Lower lobe of right lung (tissue), 2 donors: ENCODE data around the gene MYBPC2. TPM values are rescaled to one million over a fixed set of nuclear protein-coding genes. Genes with fewer than 3 reads are reported as not detected.

Source experiments
- ATAC-seq, 2 donors: fragments of 200-7000 bp; cut with Tn5 transposase; one replicate each; pipeline ENCODE4 v1.9.1; 2020 to 2022; ENCODE audit warnings: mild to moderate bottlenecking in 2 of 2, moderate library complexity in 2 of 2
- DNase-seq: peaks from one replicate; pipeline ENCODE4 v3.0.0-alpha.2; 2020
- H3K27ac ChIP-seq: fragments of 200-600 bp; one replicate; pipeline ENCODE4 v1.8.0; 2022
- H3K27me3 ChIP-seq: fragments of 200-600 bp; one replicate; pipeline ENCODE4 v1.8.0; 2022; ENCODE audit warnings: low read depth
- H3K36me3 ChIP-seq: fragments of 200-600 bp; one replicate; pipeline ENCODE4 v1.8.0; 2022; ENCODE audit warnings: mild to moderate bottlenecking
- H3K4me1 ChIP-seq: fragments of 200-600 bp; one replicate; pipeline ENCODE4 v1.8.0; 2022
- H3K4me3 ChIP-seq: fragments of 200-600 bp; one replicate; pipeline ENCODE4 v1.8.0; 2022; ENCODE audit warnings: mild to moderate bottlenecking
- H3K9me3 ChIP-seq: fragments of 200-600 bp; one replicate; pipeline ENCODE4 v1.8.0; 2022
- intact Hi-C: fragments of 100-400 bp; cut with DNase I; formaldehyde crosslinking; loops from one replicate; pipeline ENCODE4 v1.11.0; 2022
- total RNA-seq: library from RNA; stranded (reverse); fragmentation: NEBNext Ultra II Directional; extraction: Animal tissue kit (Norgen Biotek cat#: 25700); gene quantifications from one replicate; pipeline ENCODE4 v1.2.1, GENCODE V29; 2021
- TF ChIP-seq, protein P1 (sequence below): fragments of 200-600 bp; IDR thresholded peaks from one replicate; pipeline ENCODE4 v1.8.0; 2022; ENCODE audit warnings: antibody characterized with exemption, mild to moderate bottlenecking
- donor health status: DM: no; HTN: yes; CAD: no; lungs with severe emphysema.

MYBPC2 gene
- total RNA-seq, 1 donor from 2014 or later: not detected

DNA sequence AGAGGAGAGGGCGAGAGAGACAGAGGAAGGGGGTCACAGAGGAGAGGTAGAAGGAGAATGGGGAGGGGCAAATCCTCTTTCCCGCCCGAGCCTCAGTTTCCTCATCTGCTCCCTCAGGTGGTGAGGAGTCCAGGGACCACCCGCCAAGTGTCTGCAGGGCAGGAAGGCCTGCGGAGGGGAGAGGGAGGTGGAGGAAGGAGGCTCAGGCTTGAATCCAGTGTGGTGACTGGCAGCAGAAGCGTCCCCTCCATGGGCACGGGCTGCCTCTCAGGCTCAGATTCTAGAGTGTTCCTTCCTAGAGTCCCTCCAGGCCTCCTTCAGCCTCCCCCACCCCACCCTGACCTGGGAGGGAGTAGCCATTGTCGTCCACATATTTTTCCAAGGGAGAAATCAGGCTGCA lies 60.5 kb downstream of the MYBPC2 start:
- DNase-seq (no peak), ATAC-seq (no peak)
- H3K4me3 ChIP-seq: no peak overlapping the region
- H3K36me3 ChIP-seq: no peaks in the 10 kb centered on the region
- H3K4me1 ChIP-seq: no peaks in the 10 kb centered on the region
- H3K27me3 ChIP-seq: no peaks in the 10 kb centered on the region
- H3K9me3 ChIP-seq: no peaks in the 10 kb centered on the region
- H3K27ac ChIP-seq: no peak overlapping the region
- TF ChIP-seq, protein P1, sequence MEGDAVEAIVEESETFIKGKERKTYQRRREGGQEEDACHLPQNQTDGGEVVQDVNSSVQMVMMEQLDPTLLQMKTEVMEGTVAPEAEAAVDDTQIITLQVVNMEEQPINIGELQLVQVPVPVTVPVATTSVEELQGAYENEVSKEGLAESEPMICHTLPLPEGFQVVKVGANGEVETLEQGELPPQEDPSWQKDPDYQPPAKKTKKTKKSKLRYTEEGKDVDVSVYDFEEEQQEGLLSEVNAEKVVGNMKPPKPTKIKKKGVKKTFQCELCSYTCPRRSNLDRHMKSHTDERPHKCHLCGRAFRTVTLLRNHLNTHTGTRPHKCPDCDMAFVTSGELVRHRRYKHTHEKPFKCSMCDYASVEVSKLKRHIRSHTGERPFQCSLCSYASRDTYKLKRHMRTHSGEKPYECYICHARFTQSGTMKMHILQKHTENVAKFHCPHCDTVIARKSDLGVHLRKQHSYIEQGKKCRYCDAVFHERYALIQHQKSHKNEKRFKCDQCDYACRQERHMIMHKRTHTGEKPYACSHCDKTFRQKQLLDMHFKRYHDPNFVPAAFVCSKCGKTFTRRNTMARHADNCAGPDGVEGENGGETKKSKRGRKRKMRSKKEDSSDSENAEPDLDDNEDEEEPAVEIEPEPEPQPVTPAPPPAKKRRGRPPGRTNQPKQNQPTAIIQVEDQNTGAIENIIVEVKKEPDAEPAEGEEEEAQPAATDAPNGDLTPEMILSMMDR: no peak
- intact Hi-C loops: no loop called here

DNA sequence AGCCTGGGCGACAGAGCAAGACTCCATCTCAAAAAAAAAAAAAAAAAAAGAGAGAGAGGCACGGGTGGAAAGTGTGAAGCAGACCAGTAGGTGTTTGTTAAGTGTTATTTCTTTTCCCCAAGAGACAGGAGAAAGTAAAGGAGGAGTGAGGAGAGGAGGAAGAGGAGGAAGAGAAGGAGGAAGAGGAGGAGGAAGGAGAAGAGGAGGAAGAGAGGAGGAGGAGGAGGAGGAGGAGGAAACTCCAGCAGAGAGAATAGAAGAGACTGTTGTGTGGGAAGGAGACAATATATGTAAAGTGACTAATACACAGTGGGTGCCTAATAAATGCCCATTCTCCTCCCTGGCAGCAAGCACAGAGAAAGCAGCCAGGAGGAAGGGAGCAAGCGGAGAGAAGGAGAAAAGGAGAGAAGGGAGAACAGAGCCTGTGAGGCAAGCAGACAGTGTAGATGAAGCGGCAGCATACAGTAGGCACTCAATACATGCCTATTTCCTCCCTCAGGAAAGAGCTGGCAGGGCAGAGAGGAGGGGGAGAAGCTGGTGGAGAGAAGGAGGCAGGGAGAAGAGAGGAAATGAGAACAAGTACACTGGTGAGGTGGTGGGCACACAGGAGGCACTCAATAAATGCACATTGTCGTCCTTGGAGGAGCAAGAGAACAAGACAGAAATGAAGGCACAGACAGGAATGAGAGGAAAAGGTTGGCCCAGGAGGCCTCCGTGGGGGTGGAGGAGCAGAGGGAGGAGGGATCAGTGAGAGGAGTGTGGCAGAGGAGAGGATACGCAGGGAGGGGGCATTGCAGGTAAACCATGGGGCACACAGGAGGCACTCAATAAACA lies 61.7 kb downstream of the MYBPC2 start:
- H3K9me3 ChIP-seq: no peaks in the 10 kb centered on the region
- H3K27me3 ChIP-seq: no peaks in the 10 kb centered on the region
- TF ChIP-seq, protein P1: no peak
- no peak overlapping the region for H3K27ac ChIP-seq
- no peak overlapping the region for H3K4me3 ChIP-seq
- no peak for DNase-seq
- no peaks in the 10 kb centered on the region for H3K4me1 ChIP-seq
- intact Hi-C loops: no loop called here
- ATAC-seq: no peak
- no peaks in the 10 kb centered on the region for H3K36me3 ChIP-seq

DNA sequence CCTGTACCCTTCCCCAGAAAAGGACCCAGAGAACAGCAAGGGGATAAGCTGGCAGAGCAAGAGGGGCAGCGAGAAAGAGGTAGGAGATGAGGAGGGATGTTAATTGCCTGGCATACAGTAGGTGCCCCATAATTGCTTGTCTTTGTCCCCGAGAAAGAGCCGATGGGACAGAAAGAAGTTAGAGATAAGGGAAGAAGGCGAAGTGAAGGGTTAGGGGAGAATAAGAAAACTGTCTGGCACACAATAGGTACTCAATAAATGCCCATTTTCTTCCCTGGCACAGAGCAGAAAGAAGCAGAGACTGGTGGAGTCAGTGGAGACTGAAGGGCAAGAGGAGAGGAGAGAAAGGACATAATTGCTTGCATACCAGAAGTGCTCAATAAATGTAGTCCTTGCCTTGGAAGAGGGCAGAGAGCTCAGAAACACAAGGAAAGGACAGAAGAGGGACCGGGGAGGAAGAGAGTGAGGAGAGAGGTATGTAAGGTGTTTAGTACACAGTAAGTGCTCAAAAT lies 62.4 kb downstream of the MYBPC2 start:
- Histone ChIP-seq H3K4me1 (no peaks in the 10 kb centered on the region), H3K36me3 (no peaks in the 10 kb centered on the region), H3K27me3 (no peaks in the 10 kb centered on the region), H3K9me3 (no peaks in the 10 kb centered on the region), H3K27ac (no peak overlapping the region), H3K4me3 (no peak overlapping the region)
- intact Hi-C loops: no loop called here
- ATAC-seq: no peak
- TF ChIP-seq, protein P1: no peak
- no peak for DNase-seq

DNA sequence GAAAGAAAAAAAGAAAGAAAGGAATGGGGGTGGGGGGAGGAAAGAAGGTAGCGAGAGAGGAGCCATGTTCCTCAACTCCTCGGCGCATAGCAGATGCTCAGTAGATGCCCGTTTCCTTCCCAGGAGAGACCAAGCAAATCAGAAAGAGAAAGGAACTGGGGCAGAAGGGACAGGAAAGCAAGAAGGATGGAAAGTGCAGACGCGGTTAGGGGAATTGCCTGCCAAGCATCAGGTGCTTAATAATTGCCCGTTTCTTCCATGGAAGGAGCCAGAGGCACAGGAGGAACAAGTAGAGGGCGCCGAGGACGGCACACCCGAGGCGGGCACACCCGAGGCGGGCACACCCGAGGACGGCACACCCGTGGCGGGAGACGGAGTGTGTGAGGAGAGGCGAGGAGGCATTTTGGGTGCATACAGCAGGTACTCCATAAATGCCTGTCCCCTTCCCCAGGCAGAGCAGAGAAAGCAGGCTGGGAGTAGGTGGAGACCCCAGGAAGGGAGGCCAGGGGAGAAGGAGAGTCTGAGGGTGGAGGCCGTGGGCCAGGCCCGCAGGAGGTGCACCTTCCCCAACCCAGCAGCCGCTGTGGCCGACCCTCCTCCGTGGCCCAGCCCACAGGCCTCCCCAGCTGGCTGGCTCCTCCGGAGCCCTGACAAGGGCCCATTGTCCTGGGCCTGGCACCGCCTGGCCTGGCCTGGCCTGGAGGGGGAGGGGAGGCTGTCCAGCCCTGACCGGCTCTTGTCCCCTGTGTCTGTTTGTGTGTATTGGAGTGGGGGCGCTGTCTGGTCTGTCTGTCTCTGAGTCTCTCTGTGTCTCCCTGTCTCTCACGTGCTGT lies 63.7 kb downstream of the MYBPC2 start:
- peak; percentile 36 for DNase-seq
- TF ChIP-seq, protein P1: no peak
- no peaks in the 10 kb centered on the region for H3K36me3 ChIP-seq

GRCh38 chr19:50497022-50497405 lies 64.3 kb downstream of the MYBPC2 start:
- no peaks in the 10 kb centered on the region for H3K27me3 ChIP-seq
- TF ChIP-seq, protein P1: no peak
- H3K4me1 ChIP-seq: no peaks in the 10 kb centered on the region
- intact Hi-C loops: no loop called here
- DNase-seq (peak; percentile 14), ATAC-seq (no peak)
- no peak overlapping the region for H3K27ac ChIP-seq
- H3K4me3 ChIP-seq: no peak overlapping the region
- no peaks in the 10 kb centered on the region for H3K36me3 ChIP-seq
- no peaks in the 10 kb centered on the region for H3K9me3 ChIP-seq

More for the DNA sequence above, 63.7 kb downstream of the MYBPC2 start:
- intact Hi-C loops: no loop called here
- ATAC-seq: no peak
- no peaks in the 10 kb centered on the region for H3K9me3 ChIP-seq
- no peak overlapping the region for H3K4me3 ChIP-seq
- no peak overlapping the region for H3K27ac ChIP-seq
- H3K4me1 ChIP-seq: no peaks in the 10 kb centered on the region
- H3K27me3 ChIP-seq: no peaks in the 10 kb centered on the region
